Ovary (tissue), 3 donors: ENCODE measurements around the gene NAXD.

ENCODE experiments used
- CTCF ChIP-seq, 3 donors: fragments of 450-650 bp in 2 of 3; fragments of 200-600 bp in 1 of 3; IDR thresholded peaks; one replicate each; pipeline versions ENCODE4 v1.5.1 to v1.8.0; 2016 to 2022; ENCODE audit warnings: antibody characterized with exemption in 3 of 3, mild to moderate bottlenecking in 1 of 3
- EP300 ChIP-seq: sonication (generic); formaldehyde crosslinking; IDR thresholded peaks from one replicate; pipeline ENCODE4 v1.6.1; 2017; ENCODE audit warnings: antibody characterized with exemption
- POLR2A ChIP-seq: fragments of 450-650 bp; IDR thresholded peaks from one replicate; pipeline ENCODE4 v1.6.1; 2017; ENCODE audit warnings: antibody characterized with exemption, mild to moderate bottlenecking, moderate library complexity
- donor health status: DM: no; HTN: no; CAD: no.

- no peak for TF ChIP-seq CTCF (IDR thresholded peaks at IDR 0.05)
- no peak for TF ChIP-seq POLR2A
- no peak for TF ChIP-seq EP300
These were observed 7.6 kb upstream of the NAXD start for GRCh38 chr13:110607675-110608224.
